HG02943 (cell line): Measurements from ENCODE around the gene RNF13.

ENCODE experiments used
- ATAC-seq: cut with Tn5 transposase; IDR thresholded peaks from one replicate; pipeline ENCODE4 v1.9.1; 2021; ENCODE audit warnings: mild to moderate bottlenecking, low read depth, moderate library complexity; ENCODE audit not compliant: unreplicated experiment

The RNF13 gene

GRCh38 chr3:149812606-149813366 is at the start of gene RNF13:
TSS of gene RNF13 (plus strand) at chr3:149813215. CDS start at chr3:149846027, 32,812 bp downstream.
- ATAC-seq: peak; percentile 92

DNA sequence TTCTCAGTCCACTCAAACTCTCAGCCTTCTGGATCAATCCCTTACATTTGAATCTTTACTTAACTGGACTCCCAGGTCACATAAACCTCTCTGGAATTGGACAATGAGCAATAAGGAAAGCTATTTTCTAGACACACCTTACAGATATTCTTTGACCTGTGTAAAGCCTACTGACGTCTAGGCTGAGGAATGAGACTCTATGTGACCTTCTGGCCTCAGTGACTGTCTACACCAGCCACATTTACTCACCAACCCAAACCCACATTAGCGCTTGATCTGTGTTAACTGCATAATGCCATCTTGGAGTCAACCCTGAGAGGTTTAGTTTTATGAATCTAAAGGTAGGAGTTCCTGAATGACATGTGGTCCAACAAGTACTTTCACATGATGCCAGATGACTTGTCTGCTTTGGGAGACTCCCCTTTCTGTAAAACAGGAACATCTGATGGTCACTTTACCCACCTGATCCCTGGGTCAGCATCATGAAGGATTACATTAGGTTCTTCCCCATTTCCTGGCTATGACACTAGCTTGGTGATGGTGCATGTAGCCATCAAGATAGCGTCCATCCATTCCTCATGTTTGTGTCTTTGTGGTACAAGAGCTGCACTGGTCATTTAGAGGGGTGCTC is 49.3 kb upstream of the RNF13 start:
- ATAC-seq: no peak

DNA sequence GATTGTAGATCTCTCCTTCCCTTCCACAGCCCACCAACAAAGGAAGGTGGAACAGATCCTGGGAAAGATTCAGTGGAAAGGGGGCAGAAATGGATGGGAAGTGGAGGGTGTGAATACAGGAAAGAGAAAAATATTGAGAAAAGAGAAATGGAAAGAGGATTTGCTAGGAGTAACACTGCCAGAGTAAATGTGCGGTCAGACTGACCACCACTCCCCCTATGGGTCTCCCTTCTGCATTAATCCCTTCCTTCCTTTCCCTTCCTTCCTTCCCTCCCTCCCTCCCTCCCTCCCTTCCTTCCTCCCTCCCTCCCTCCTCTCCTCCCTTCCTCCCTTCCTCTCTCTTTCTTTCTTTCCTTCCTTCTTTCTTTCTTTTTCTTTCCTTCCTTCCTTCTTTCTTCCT is 48.7 kb upstream of the RNF13 start:
- ATAC-seq: no peak

DNA sequence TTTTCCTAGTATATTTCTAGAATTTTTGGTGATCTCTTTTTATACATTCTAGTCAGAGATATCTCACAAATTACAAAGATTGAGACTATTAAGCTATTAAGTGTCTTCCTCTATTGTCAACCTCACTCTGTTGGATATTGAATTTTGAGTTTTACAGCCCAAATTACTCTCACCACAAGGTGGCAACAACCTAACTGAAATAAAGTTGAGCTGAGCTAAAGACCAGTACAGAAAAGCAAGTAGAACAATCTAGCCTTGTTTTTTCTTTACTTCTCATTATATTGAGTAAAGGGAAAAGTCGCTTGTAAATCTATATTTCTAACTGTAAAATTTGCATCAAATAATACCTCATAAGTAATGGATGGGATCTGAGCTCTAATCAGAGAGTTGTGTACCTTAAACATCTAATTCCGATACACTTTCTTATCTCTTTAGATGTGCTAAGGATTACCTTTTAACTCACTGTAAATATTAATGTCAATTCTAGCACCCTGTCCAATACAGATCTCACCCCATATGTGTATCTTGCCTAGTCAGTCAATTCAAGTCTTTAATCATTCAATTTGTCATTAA is 47.2 kb upstream of the RNF13 start:
- ATAC-seq: no peak

DNA sequence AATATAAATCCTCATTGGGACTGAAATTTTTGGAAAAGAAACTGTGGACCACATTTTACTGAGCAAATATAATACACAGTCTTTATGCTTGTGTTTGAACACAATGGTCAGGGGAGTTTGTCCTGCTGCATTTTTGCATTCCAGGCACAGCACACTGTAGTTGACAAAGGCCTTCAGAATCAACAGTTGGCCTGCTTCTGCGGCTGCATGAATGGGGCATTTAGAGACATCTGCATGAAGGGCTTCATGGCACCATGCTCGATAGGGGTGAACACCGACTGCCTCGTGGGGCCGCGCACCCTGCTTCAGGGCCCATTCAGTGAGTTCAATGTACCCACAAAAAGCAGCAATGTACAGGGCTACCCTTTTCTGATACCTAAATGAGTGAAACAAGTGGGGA is 45.3 kb upstream of the RNF13 start:
- no peak for ATAC-seq

DNA sequence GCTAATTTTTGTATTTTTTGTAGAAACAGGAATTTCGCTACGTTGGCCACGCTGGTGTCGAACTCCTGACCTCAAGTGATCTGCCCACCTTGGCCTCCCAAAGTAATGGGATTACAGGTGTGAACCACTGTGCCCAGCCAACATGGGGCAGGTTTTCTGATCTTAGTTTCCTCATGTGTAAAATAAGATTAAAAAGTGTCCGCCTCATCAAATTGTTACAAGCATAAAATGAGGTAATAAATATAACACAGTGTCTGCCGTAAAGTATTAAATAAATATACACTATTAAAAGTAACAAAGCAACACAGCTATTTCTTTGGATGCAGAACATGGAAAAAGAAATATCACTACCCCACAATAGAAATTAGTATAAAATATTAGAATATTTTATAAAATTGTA is 44.3 kb upstream of the RNF13 start:
- ATAC-seq: no peak

- ATAC-seq: no peak
These were observed 42.8 kb upstream of the RNF13 start for GRCh38 chr3:149770246-149770645.

- no peak for ATAC-seq
These were observed 41.3 kb upstream of the RNF13 start for GRCh38 chr3:149771652-149772271.

DNA sequence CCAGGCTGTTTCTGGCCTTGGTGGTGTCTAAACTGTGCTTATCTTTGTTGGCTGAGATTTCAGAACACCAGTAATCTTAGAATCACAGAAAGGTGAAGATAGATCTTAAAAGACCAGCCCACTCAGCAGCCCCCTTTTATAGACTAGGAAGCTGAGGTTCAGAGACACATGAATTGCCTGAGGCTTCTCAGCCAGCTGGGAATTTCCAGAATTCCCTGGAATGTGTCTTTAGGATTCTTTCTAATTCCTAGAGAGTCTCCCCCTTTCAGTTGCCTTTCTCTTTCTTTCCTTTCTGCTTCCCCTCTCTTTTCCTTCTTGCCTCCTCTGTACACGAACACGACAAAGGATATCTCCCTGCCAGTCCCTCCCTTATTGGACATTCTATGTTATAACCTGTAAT is 40.2 kb upstream of the RNF13 start:
- ATAC-seq: no peak

DNA sequence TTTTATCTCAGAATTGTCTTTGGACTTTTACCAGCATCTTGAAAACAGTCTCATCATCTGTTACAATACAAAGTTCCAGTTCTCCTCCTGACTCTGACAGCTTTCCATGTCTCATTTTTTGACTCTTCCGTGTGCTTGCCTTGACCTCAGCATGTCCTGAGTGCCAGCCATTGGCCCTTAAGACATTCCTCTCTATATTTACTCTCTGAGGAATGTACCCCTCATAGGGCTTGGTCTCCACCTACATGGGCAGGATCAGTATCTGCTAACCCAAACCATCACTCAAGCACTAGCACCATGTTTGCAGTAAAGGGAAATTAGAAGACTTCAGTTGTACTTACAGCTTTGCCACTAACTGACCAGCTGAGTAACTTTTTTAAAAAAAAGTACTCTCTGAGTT is 36.8 kb upstream of the RNF13 start:
- ATAC-seq: no peak

DNA sequence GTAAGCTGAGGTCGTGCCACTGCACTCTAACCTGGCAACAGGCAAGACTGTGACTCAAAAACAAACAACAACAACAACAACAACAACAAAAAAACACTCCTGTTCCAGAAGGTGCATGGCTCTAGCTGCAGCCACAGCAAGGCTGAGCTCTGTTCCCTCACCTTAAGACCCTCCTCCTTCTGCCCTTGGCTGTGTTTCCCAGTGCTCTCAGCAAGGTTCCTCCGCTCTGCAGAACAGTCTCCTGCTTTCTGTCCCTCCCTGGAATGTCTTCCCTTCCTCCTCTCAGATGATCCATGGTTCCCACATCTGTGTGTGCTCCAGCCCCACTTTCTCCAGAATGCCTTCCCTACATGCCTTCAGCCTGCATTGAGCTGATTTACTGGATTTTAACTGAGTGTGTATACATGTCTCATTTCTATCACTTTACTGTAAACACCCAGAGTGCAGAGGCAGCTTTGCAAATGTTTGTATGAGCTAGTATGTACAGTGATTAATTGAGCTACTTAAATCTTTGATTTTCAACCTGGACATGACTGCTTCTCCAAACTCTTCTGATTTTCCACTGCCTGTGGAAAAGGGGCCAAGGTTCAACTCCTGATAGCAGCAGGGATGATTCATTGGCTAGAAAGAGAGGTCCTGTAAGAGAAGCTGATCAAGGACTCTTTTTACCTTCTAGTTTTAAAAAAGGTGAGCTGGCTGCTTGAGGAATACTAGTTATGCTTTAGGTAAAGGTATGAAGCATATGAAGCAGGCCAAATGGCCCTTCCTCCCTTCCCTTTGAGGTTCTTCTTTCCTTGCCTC is 35.4 kb upstream of the RNF13 start:
- no peak for ATAC-seq

DNA sequence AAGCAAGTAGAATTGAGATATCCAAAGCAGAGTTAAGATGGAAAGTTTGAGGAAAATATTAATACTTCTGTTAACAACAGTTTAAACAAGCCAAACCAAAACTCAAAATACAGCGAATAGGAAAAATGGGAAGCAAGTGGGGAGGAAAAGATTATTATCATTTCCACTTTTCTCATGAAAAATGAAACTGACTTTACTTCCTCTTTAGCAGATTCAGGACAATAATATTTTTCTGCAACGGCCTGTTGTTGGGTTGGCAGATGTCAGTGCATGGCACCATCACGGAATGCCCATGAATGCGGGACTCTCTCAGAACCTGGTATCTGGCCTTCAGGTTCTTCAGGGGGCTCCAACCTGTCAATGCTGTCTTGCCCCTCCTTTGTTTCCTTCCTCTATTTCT is 31.8 kb upstream of the RNF13 start:
- no peak for ATAC-seq

DNA sequence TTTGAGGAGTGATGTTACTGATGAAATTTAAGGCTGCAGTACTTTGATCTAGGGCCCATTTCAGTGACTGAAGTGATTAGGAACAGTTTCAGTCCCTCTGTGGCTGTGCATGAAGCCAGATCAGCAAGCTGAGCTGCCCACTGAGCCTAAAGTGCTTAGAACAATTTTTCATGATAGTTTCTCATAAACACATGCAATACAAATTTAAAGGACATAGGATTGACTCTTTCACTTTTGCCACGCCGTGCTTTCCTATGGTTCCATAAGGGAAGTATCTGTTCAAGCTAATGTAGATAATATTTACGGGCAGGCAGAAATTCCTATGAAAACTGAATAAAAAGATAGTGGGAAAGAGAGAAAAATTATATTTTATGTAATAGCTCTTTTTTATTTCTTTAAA is 31.3 kb upstream of the RNF13 start:
- ATAC-seq: no peak

DNA sequence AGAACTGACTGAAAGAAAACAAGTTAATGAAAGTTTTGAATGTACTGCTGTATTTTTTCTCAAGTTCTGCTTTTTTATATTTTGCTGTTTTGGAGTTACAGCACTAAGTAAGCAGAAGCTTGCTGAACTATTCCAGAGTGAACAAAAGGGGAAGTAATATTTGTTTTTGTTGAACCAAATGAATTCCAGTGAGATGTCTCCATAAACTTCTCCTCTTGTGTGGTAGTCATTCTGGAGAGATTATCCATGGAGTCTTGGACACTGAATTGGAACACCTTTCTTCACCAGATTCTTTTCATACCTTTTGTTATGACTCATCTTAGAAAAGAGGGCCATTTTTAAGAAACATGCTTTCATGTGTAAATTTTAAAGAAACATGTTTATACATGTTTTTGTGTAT is 29.4 kb upstream of the RNF13 start:
- no peak for ATAC-seq

GRCh38 chr3:149784064-149784704 is 28.8 kb upstream of the RNF13 start:
- no peak for ATAC-seq

- ATAC-seq: no peak
These were observed 22.7 kb upstream of the RNF13 start for GRCh38 chr3:149790268-149790667.

- no peak for ATAC-seq
These were observed 22.3 kb upstream of the RNF13 start for GRCh38 chr3:149790698-149791097.

DNA sequence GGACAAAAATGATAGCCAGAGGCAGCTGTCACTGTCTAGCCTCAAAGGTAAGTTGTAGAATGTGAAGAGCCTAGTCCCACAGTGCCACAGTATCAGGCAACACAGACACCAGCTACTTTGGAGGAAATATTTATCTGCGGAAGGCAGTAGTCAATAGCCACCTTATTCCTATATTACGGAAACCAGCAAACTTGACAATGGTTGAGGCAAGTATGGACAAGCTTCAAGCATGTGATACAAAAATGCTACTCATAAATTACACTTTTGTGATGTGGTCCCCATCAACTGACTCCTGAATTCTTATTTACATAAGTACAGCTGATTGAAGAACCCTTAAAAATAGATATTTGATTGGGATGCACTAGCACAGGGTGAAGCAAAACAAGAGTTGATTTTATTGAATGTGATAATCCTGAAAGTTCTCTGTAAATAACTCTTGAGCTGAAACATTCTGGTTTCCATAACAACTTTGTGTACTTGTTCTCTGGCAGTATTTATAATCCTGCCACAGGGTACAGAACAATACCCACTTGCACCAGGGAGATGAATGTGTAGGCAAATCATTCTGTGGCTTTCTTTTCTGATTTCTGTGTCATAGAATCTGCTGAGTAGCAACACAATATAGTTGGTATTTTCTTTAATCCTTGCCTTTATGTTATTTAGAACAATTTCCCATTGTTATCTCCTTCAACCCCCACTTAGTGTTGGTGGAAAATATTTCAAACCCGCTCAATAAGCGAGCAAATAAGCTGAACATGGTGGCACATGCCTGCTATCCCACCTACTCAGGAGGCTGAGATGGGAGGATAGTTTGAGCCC is 20.4 kb upstream of the RNF13 start, which contains the start of gene ANKUB1:
Gene ANKUB1, minus strand, starts transcription at position 103 of the 819 bp plus-strand sequence. CDS start 188 bp downstream, outside the sequence.
- ATAC-seq: no peak

DNA sequence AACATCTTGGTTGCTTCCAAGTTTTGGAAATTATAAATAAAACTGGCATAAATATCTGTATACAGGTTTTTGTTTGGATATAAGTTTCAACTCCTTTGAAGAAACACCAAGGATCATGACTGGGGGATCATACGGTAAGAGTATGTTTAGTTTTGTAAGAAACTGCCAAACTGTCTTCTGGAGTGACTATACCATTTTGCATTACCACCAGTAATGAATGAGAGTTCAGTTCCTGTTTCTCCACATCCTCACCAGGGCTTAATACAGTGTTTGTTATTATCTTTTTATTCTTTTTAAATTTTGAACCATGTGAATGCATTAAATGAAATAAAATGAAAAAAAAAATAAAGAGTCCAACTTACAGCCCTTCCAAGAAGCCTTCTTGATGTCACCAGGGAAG is 17.0 kb upstream of the RNF13 start:
- ATAC-seq: no peak
